ENCODE measurements around the gene KIAA0586.

- TF ChIP-seq POLR2A (IDR thresholded peaks at IDR 0.05; ENCODE audit: low read depth, low read length) (no peak), BCL3 (IDR thresholded peaks at IDR 0.05; ENCODE audit: borderline replicate concordance, insufficient read depth, low read depth, low read length, poor library complexity, severe bottlenecking) (no peak)
These were observed 38.9 kb downstream of the KIAA0586 start for GRCh38 chr14:58466459-58466858.

All from GM12878 (cell line).